NCI-H2107 (cell line): ENCODE measurements around the gene NPIPA8.
"Not testable (repeated sequence)": the region's sequence is repeated elsewhere in the genome, so short reads cannot be mapped to it uniquely, and the experiment has no call there.

Experiments used
- DNase-seq: peaks from one replicate; lab custom pipeline; 2025; lab: John Stamatoyannopoulos, UW

The NPIPA8 gene

DNA sequence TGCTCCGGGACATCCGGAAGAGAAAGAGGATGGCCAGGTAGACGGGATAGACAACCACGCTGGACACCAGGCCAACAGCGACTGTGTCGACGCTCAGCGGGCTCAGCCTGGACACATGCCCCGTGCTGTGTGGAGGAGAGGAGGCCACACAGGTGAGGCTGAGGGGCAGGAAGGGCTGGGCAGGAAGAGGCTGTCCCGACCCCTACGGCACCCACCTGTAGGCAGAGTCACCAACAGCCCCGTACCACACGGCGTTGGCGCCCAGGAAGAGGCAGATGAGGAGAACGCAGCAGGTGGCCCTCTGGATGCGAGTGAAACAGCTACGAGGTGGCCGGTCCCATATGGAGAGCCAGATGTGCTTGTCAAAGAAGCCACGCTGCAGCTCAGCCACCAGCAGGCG is at the start of gene NPIPA8:
NPIPA8 (minus strand) TSS at position 101 of the 400 bp plus-strand sequence. CDS start 4,074 bp downstream, outside the sequence.
- not testable (repeated sequence) for DNase-seq

DNA sequence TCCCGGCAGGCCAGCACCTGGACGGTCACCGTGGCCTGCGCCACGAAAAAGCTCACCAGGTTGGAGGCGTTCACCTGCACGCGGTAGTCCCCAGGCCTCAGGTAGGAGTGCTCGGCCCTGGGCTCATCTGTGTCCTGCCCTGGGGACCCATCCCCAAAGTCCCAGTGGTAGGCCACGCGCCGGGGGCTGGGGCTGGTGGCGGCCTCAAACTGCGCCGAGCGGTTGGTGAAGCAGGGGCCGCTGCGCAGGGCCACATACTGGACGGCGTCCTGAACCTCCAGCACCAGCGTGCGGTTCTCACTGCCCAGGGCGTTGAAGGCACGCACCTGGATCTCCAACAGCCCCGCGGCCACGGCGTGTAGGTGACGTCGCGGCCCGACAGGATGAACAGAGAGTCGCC is 48.7 kb upstream of the NPIPA8 start:
- not testable (repeated sequence) for DNase-seq

DNA sequence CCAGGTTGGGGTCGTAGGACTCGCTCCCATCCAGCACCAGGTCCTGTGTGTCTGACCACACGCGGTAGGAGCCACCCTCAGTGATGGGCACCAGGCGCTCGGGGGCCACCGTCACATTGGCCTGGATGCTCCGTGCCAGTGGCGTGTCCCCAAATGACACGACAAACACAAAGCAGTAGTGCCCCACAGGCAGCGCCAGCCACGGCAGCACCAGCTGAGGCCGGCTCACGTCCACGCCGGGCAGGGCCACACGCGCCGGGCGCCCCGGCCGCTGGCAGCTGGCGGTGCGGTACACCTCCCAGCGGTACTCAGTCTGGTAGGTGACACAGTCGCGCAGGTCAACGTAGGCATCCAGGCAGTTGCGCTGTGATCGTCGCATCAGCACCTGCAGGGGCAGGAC is 48.3 kb upstream of the NPIPA8 start:
- DNase-seq, result not testable (repeated sequence)

DNA sequence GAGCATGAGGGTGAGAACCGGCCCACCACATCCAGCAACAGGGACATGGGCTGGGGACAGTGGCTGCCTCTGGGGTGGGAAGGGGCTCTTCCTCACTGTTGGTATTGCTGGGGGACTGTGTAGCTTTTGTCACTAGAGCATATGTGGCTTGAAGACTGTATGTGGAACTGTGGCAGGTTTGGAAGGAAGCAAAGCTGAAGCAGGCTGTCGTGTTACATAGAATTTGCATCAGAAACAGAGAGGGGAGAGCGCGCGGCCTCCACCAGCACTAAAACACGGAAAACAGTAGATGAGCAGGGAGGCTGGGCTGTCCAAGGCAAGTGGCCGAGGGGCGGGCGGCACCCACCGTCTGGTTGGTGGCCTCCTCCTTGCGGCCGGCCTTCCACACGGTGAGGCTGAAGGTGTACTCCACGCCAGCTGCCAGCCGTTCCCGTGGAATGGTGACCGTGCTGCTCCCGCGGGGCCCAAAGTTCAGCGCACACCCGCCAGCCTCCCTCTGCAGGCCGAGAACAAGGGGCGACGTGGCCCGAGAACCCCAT is 47.6 kb upstream of the NPIPA8 start:
- not testable (repeated sequence) for DNase-seq

DNA sequence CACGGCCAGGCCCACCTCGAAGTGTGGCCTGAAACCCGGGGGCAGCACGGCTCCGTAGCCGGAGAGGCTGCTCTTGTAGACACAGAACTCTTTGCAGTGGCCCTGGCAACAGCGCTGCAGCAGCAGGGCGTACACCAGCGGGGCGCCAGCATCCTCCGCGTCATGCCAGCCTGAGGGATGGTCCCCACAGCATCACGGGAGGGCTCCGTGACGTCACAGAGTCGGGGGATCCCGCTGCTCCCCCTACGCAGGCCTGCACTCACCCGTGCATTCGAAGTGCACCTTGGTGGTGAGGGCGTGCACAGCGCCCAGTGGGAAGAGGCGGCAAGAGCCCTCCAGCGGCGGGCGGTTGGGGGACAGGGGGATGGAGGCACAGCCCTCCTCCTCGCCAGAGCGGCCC is 46.2 kb upstream of the NPIPA8 start:
- DNase-seq, result not testable (repeated sequence)

DNA sequence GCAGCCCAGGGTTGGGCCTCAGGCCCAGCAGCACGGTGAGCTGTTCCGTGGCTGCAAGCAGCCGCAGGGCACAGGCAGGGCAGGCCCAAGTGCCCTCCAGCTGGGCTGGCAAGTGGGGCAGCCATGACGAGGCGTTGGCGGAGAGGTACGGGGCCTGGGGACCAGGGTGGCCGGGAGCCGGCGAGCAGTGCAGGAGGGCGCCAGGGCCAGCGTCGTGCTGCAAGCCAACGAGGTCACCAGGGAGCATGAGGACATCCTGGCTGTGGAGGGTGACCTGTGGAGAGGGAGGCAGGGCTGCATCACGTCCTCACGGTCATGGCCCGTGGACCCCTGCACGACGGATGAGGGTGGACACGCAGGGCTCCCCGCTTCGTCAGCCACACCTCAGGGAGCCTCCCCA is 11.2 kb upstream of the NPIPA8 start:
- DNase-seq, result not testable (repeated sequence)

DNA sequence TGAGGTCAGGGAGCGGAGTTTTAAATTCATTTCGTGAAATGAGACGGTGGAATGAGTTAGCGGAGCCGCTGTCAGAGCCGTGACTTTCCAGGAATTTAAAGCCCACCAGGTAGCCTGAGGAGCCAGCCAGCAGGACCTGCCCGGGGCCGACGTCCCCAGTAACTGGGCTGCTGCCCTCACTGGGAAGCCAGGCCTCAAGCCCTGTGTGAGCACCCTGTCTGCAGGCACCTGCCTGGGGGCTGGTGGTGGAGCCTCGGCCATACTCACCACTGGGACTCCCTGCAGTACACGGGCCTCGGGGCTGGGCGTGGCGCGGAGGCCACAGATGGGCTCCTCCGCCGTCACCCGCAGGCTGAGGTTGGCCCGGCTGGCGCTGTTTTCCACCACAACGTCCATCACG is 10.5 kb upstream of the NPIPA8 start:
- DNase-seq, result not testable (repeated sequence)

DNA sequence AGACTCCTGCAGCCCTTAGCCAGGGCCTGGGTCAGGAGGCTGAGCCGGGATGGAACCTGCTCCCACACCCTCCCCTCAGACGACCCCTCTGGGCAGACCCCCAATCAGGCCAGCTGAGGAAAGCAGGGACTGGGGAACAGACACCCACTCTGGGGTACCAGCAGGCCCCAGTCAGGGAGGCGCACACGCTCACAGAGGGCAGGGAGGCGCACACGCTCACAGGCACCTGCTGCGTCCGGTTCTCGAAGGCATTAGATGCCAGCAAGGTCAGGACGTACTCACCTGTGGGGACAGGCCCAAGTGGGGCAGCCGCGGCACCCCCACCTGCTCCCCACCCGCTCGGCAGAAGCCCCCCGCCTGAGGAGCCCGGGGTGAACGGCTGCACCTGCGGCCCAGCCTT is 8.1 kb upstream of the NPIPA8 start:
- not testable (repeated sequence) for DNase-seq

DNA sequence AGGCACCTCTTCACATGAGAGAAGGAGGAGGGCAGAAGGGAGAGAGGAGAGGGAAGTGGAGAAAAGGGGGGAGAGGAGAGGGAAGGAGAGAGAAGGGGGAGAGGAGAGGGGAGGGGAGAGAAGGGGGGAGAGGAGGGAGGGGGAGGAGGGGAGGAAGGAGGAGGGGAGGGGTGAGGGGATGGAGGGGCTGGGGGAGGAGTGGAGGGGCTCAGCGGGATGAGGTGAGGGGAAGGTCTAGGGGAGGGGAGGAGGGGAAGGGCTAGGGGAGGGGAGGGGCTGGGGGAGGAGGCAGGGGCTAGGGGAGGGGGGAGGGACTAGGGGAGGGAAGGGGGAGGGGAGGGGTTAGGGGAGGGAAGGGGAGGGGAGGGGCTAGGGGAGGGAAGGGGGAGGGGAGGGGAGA is 5.5 kb upstream of the NPIPA8 start:
- not testable (repeated sequence) for DNase-seq

DNA sequence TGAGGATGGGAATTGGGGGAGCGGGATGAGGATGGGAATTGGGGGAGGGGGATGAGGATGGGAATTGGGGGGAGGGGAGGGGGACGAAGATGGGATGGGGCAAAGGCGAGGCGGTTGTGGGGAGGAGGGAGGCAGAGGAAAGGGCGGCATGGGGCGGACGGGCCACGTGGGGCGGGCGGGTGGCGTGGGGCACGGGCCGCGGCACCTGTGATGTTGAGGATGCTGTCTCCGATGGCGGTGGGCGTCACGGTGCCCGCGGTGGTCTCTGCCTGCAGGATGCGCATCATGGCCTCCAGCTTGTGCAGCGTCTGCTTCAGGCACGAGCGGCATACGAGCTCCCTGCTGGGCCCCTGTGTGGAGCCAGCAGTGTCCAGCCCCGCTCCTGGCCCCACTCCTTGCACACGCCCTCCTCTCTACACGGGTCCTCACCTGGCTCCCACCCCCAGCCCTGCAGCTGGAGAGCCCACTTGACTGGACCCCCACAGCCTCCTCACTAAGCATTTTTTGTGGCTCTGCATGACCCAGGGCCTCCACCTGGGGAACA is 5.0 kb upstream of the NPIPA8 start:
- not testable (repeated sequence) for DNase-seq

DNA sequence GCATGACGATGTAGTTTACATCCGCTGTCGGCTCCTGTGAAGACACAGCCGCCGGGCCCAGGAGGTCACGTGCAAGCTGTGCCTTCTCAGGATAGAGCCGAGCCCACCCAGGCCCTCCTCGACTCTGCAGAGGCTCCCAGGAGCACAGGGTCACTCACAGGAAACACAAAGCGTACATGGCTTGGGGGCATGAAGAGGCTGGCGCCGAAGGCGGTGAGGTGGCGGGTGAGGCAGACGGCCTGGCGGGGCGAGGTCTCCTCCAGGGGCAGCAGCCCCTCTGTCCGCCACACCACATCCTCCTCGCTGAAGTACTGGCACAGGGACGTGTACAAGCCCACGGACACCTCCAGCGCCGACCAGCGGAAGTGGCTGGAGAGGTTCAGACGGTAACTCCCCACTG is 2.7 kb upstream of the NPIPA8 start:
- DNase-seq, result not testable (repeated sequence)

DNA sequence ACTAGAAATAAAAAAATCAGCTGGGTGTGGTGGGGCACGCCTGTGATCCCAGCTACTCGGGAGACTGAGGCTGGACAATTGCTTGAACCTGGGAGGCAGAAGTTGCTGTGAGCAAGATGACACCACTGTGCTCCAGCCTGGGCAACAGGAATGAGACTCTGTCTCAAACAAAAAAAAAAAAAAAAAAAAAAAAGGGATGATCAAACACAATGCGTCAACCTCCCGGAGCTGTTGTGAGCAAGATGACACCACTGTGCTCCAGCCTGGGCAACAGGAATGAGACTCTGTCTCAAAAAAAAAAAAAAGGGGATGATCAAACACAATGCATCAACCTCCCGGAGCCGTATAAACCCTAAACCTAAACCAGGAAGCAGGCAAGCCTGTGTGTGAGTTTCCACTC is 24.7 kb downstream of the NPIPA8 start:
- not testable (repeated sequence) for DNase-seq

DNA sequence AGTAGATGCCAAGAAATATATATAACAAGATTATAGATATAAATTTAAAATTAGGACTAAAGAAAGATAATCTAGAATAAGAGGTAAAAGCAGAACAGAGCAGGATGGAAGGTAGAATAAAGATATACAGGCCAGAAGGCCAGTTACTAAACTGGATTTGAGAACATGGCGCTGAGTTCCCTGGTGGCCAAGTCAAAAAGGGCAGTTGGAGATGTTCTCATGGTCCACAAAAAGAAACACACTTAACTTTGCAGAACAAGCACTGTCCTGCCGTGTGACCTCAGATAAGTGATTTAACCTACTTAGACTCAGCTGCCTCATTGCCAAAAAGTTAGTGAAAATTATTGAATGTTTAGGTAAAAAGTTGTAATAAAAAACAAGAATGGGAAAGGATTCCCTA is 27.4 kb downstream of the NPIPA8 start:
- not testable (repeated sequence) for DNase-seq

DNA sequence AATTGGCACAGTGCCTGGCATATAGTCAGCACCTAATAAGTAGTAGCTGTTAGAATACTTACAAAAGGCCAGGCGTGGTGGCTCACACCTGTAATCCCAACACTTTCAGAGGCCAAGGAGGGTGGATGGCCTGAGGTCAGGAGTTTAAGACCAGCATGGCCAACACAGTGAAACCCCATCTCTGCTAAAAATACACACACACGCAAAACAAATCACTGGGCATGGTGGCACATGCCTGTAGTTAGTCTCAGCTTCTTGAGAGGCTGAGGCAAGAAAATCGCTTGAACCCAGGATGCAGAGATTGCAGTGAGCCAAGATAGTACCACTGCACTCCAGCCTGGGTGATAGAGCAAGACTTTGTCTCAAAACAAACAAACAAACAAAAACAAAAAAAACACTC is 29.3 kb downstream of the NPIPA8 start:
- not testable (repeated sequence) for DNase-seq

DNA sequence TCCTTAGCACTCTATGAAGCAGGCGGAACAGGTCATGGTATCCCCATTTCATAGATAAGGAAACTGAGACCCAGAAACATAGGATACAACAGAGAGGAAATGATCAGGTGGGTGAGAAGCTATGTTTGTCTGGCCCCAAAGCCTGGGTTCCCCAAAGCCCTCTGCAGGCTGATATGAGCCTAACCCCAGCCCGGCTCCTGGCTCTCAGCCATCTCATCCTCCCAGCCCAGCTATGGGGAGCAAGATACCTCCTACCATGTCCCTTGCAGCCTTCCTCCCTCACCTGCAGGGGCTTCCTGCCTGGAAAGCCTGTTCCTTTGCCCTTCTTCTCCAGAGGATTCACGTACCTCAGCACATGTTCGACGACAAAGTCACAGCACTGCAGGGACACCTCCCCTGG is 30.5 kb downstream of the NPIPA8 start:
- not testable (repeated sequence) for DNase-seq

DNA sequence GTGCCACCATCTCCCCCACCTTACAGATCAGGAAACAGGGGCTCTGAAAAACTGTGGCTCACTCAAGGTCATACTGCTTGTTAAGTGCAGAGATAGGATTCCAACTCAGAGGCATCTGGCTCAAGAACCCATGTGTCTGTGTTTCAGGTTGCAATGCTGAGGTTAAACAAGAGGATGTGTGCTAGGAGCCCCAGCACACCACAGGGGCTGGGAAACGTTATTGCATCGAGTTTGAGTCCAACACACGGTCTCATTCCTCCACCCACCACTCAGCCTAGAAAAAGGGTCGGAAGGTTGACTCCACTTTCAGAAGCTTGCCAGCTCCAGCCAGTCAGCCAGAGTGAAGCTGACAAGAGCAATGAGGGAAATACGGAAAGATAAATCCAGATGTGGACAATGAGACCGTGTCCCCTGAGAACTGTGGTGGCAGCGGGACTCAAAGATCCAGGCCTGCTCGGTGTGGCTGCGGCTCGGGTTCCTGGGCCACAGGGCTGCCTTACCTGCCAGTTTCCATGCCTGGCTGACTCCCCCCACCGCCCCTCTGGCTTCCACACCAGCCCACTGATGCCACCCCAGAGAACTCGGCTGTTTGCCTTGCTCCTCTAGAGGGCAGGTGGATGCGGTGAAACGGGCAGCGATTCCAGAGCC is 33.4 kb downstream of the NPIPA8 start:
- not testable (repeated sequence) for DNase-seq

DNA sequence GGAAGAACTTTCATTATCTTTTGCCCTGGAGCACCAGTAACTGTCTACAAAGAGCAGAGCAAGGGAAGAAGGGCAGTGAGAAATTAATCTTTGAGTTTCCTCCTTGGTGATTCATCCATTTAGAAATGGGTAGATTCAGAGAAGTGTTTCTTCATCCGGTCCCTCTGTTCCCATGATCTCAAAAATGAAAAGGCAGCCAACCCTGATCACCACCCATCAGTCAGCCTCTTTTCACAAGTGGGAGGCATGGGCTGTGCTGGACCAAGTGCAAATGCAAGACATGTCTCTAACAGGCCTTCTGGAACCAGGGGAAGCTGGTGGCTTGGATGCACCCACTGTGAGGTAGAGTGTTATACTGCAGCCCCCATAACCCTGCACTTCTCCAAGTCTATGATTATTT is 38.8 kb downstream of the NPIPA8 start:
- not testable (repeated sequence) for DNase-seq

DNA sequence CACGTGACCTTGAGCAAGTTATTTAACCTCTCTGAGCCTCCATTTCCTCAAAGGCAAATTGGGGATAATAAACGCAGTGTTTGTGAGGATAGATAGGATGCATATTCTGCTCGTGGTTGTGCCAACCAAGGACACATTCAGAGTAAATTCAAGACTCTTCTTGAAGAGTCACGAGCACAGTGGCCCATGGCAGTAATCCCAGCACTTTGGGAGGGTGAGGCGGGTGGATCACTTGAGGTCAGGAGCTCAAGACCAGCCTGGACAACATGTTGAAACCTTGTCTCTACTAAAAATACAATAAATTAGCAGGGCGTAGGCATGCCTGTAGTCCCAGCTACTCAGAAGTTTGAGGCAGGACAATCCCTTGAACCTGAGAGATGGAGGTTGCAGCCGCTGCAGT is 39.6 kb downstream of the NPIPA8 start:
- DNase-seq, result not testable (repeated sequence)

DNA sequence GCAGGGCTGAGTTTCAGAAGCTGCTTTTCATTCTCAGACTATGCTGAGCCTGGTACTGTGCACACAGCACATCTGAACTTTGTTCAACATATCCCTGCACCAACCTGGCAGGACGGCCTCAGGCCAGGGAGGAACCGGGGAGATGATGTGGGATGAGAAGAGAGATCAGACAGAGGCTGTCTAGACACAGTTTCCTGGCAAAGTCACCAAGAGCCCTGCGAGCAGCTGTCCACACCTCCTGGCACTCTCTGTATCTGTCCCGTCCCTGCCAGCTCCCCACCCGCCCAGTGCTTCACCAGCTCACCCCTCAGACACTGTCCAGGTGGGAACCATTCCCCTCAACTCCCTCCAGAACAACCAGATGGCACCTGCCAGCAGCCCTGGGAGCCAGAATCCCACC is 42.2 kb downstream of the NPIPA8 start:
- not testable (repeated sequence) for DNase-seq

DNA sequence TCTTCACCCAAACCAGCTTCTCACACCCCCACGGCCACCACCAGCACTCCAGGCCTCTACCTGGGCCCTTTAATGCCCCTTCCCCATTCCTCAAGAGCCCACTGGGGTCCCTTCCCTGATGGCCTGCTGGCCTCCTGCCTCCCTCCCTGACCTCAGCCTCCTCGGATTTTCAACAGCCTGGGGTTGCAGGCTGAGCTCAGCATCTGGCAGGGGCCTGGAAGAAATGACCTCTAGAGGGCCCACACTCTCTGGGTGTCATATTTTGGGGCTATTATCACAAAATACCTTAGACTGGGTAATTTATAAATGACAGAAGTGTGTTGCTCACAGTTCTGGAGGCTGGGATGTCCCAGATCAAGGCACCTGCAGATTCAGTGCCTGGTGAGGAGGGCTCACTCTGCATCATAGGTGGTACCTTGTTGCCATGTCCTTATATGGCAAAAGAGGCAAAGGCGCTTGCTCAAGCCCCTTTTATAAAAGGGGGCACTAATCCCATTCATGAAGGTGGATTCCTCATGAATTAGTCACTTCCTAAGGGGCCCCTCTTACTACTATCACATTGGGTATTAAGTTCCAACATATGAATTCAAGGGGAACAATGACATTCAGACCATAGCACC is 43.1 kb downstream of the NPIPA8 start:
- not testable (repeated sequence) for DNase-seq

DNA sequence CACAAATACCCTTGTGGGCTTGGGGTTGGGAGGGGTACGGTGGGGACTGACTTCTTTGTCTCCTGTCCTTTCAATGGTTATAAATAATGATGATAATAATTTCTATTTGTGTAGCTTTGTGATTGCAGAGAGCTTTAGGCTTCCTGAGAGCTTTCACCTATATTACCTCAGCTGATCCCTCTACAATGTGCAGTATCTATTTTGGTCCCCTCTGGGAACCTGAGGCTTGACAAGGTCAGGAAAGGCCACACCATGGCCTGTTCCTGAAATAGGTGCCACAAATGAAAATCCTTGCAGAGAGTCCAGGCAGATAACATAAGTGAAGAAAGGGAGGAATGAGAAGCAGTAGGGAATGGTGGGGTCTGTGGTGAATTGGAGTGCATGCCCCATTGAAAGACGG is 45.6 kb downstream of the NPIPA8 start:
- DNase-seq, result not testable (repeated sequence)

DNA sequence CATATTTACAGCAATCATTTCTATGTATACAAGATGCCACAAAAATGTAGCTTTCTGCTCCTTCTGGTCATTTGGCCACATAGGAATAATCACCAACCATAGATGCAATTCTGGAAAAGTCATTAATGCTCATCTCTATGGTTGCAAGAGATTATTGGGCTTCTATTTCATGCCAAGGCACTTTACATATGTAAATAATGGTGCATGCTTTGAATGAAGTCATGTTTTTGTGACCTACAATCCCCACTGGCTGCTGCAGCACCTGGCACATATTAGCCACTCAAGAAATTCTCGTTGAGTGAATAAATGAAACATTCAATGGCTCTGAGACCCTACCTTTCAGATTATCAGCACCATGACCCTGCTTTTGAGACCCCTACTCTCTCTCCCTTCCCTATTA is 50.2 kb downstream of the NPIPA8 start:
- DNase-seq, result not testable (repeated sequence)

DNA sequence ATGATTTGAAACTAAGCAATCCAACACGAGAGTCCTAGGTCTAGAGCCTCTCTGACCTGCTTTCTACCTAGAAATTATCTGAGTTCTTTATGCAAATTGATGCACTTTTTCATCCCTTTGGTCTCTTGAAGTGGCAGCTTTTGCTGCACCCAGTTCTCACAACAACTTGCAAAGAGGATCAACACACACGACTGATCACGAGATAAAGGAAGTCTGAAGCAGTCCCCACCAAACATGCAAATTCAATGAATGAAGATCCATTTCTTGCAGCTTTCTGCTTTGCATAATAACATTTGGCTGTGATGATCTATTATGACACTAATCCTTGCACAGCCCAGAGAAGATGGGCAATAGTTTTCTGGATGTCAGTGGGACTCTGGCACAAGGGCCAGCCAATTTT is 56.2 kb downstream of the NPIPA8 start:
- not testable (repeated sequence) for DNase-seq
